ENCODE data around the gene USF2. TPM values are rescaled to one million over a fixed set of nuclear protein-coding genes. Genes with fewer than 3 reads are reported as not detected.

USF2 gene
- total and polyA plus RNA-seq, 2 of the 8 experiments (the other 6 are each of a cell fraction or from before 2014, with no cell fraction given), result 74.1 to 109 TPM

DNA sequence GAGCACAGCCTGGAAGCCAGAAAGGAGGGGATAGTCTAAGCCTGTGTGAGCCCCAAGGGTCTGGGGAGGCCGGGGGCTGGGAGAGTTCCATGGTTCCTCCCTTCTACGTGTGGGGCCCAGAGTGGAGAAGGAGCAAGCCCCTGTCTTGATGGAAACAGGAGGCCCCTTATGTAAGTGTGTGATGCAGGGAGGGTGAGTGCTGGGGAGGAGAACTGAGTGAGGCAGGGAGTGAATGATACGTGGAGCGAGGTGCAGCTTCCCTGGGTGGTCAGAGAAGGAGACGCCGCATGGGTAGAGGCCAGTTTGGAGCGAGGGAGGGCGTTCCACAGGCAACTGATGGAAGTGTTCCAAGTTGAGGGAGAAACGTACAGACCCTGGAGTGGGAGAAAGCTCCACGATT lies 39.2 kb downstream of the USF2 start (continued):
- TF ChIP-seq, protein P1, sequence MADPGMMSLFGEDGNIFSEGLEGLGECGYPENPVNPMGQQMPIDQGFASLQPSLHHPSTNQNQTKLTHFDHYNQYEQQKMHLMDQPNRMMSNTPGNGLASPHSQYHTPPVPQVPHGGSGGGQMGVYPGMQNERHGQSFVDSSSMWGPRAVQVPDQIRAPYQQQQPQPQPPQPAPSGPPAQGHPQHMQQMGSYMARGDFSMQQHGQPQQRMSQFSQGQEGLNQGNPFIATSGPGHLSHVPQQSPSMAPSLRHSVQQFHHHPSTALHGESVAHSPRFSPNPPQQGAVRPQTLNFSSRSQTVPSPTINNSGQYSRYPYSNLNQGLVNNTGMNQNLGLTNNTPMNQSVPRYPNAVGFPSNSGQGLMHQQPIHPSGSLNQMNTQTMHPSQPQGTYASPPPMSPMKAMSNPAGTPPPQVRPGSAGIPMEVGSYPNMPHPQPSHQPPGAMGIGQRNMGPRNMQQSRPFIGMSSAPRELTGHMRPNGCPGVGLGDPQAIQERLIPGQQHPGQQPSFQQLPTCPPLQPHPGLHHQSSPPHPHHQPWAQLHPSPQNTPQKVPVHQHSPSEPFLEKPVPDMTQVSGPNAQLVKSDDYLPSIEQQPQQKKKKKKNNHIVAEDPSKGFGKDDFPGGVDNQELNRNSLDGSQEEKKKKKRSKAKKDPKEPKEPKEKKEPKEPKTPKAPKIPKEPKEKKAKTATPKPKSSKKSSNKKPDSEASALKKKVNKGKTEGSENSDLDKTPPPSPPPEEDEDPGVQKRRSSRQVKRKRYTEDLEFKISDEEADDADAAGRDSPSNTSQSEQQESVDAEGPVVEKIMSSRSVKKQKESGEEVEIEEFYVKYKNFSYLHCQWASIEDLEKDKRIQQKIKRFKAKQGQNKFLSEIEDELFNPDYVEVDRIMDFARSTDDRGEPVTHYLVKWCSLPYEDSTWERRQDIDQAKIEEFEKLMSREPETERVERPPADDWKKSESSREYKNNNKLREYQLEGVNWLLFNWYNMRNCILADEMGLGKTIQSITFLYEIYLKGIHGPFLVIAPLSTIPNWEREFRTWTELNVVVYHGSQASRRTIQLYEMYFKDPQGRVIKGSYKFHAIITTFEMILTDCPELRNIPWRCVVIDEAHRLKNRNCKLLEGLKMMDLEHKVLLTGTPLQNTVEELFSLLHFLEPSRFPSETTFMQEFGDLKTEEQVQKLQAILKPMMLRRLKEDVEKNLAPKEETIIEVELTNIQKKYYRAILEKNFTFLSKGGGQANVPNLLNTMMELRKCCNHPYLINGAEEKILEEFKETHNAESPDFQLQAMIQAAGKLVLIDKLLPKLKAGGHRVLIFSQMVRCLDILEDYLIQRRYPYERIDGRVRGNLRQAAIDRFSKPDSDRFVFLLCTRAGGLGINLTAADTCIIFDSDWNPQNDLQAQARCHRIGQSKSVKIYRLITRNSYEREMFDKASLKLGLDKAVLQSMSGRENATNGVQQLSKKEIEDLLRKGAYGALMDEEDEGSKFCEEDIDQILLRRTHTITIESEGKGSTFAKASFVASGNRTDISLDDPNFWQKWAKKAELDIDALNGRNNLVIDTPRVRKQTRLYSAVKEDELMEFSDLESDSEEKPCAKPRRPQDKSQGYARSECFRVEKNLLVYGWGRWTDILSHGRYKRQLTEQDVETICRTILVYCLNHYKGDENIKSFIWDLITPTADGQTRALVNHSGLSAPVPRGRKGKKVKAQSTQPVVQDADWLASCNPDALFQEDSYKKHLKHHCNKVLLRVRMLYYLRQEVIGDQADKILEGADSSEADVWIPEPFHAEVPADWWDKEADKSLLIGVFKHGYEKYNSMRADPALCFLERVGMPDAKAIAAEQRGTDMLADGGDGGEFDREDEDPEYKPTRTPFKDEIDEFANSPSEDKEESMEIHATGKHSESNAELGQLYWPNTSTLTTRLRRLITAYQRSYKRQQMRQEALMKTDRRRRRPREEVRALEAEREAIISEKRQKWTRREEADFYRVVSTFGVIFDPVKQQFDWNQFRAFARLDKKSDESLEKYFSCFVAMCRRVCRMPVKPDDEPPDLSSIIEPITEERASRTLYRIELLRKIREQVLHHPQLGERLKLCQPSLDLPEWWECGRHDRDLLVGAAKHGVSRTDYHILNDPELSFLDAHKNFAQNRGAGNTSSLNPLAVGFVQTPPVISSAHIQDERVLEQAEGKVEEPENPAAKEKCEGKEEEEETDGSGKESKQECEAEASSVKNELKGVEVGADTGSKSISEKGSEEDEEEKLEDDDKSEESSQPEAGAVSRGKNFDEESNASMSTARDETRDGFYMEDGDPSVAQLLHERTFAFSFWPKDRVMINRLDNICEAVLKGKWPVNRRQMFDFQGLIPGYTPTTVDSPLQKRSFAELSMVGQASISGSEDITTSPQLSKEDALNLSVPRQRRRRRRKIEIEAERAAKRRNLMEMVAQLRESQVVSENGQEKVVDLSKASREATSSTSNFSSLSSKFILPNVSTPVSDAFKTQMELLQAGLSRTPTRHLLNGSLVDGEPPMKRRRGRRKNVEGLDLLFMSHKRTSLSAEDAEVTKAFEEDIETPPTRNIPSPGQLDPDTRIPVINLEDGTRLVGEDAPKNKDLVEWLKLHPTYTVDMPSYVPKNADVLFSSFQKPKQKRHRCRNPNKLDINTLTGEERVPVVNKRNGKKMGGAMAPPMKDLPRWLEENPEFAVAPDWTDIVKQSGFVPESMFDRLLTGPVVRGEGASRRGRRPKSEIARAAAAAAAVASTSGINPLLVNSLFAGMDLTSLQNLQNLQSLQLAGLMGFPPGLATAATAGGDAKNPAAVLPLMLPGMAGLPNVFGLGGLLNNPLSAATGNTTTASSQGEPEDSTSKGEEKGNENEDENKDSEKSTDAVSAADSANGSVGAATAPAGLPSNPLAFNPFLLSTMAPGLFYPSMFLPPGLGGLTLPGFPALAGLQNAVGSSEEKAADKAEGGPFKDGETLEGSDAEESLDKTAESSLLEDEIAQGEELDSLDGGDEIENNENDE (IDR thresholded peaks at IDR 0.05; ENCODE audit: insufficient replicate concordance, low read length), result no peak
- TF ChIP-seq HDAC6 (IDR thresholded peaks at IDR 0.05; ENCODE audit: low read depth, low read length) (no peak), SAP30 (IDR thresholded peaks at IDR 0.05; ENCODE audit: insufficient read depth, insufficient replicate concordance, low read length) (no peak), SP4 (IDR thresholded peaks at IDR 0.05; ENCODE audit: low read length) (no peak), SP1 (IDR thresholded peaks at IDR 0.05; ENCODE audit: low read depth, low read length) (no peak), BACH1 (IDR thresholded peaks at IDR 0.05; ENCODE audit: low read length) (no peak), POLR2AphosphoS5 (IDR thresholded peaks at IDR 0.05; ENCODE audit: low read depth, low read length) (no peak)
- TF ChIP-seq, protein P2, sequence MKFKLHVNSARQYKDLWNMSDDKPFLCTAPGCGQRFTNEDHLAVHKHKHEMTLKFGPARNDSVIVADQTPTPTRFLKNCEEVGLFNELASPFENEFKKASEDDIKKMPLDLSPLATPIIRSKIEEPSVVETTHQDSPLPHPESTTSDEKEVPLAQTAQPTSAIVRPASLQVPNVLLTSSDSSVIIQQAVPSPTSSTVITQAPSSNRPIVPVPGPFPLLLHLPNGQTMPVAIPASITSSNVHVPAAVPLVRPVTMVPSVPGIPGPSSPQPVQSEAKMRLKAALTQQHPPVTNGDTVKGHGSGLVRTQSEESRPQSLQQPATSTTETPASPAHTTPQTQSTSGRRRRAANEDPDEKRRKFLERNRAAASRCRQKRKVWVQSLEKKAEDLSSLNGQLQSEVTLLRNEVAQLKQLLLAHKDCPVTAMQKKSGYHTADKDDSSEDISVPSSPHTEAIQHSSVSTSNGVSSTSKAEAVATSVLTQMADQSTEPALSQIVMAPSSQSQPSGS (IDR thresholded peaks at IDR 0.05; ENCODE audit: low read length), result no peak

Data from H1 (cell line).